HL-60 (cell line): ENCODE data around the gene MSI1.

Experiments
- DNase-seq, 2 experiments: peaks; one replicate each; pipeline ENCODE4 v3.0.0-alpha.2; 2010 to 2020; ENCODE audit warnings: low read depth in 1 of 2, low spot score in 1 of 2
- H3K27ac ChIP-seq: fragments of 250-450 bp; sonication (Bioruptor Pico); replicated peaks from 2 replicates; pipeline ENCODE4 v1.5.1; 2020; ENCODE audit warnings: mild to moderate bottlenecking, moderate library complexity
- H3K27me3 ChIP-seq: fragments of 250-450 bp; sonication (Bioruptor Pico); 2 replicates; pipeline ENCODE4 v1.5.1; 2021; ENCODE audit warnings: mild to moderate bottlenecking, moderate library complexity; ENCODE audit not compliant: insufficient read depth, poor library complexity, severe bottlenecking
- H3K4me3 ChIP-seq: replicated peaks from 2 replicates; pipeline ENCODE4 v1.5.1; 2011; ENCODE audit warnings: mild to moderate bottlenecking, control low read depth, low read length; ENCODE audit not compliant: insufficient read depth
- CTCF ChIP-seq: IDR thresholded peaks from one replicate; pipeline ENCODE4 v1.5.1; 2011; ENCODE audit warnings: low read length, control low read depth, inconsistent platforms; ENCODE audit not compliant: insufficient read depth
- GABPA ChIP-seq: IDR thresholded peaks from 2 replicates; pipeline ENCODE4 v1.6.1; 2012; ENCODE audit warnings: low read depth
- POLR2AphosphoS5 ChIP-seq: IDR thresholded peaks from 2 replicates; pipeline ENCODE4 v1.6.1; 2012; ENCODE audit warnings: low read depth
- REST ChIP-seq: IDR thresholded peaks from 2 replicates; pipeline ENCODE4 v1.6.1; 2012; ENCODE audit warnings: low read depth; ENCODE audit not compliant: insufficient replicate concordance
- SPI1 ChIP-seq: IDR thresholded peaks from 2 replicates; pipeline ENCODE4 v1.6.1; 2012; ENCODE audit warnings: low read depth, mild to moderate bottlenecking, borderline replicate concordance

The MSI1 gene

GRCh38 chr12:120376934-120377572 lies 8.1 kb upstream of the MSI1 start:
- DNase-seq: no peak
- TF ChIP-seq CTCF: no peak
- no peak for TF ChIP-seq GABPA
- TF ChIP-seq POLR2AphosphoS5: no peak
- no peak for TF ChIP-seq SPI1
- TF ChIP-seq REST: no peak
- Histone ChIP-seq H3K27ac (no peak overlapping the region), H3K27me3 (peaks cover 16% of the 10 kb centered on the region), H3K4me3 (no peak overlapping the region)

- Histone ChIP-seq H3K4me3 (no peak overlapping the region), H3K27me3 (peaks cover 23% of the 10 kb centered on the region), H3K27ac (no peak overlapping the region)
- DNase-seq: no peak
- no peak for TF ChIP-seq REST
- TF ChIP-seq GABPA: no peak
- TF ChIP-seq POLR2AphosphoS5: no peak
- no peak for TF ChIP-seq CTCF
- no peak for TF ChIP-seq SPI1
Observed at GRCh38 chr12:120376416-120376815, 7.5 kb upstream of the MSI1 start.

GRCh38 chr12:120376009-120376408 lies 7.0 kb upstream of the MSI1 start:
- TF ChIP-seq CTCF (no peak), REST (no peak), GABPA (no peak), SPI1 (no peak), POLR2AphosphoS5 (no peak)

More at GRCh38 chr12:120376009-120376408, 7.0 kb upstream of the MSI1 start:
- no peak overlapping the region for H3K4me3 ChIP-seq
- H3K27ac ChIP-seq: no peak overlapping the region
- H3K27me3 ChIP-seq: peaks cover 27% of the 10 kb centered on the region
- no peak for DNase-seq
